PFSK-1 (cell line): ENCODE data around the gene MIPOL1.

Experiments
- FOXP2 ChIP-seq: optimal IDR thresholded peaks from 2 replicates; pipeline ENCODE3; 2011; ENCODE audit warnings: borderline replicate concordance, control low read depth, inconsistent platforms; ENCODE audit not compliant: insufficient read depth; ENCODE audit errors: extremely low read length, extremely low read depth
- POLR2AphosphoS5 ChIP-seq: IDR thresholded peaks from 2 replicates; pipeline ENCODE4 v1.6.1; 2012; ENCODE audit warnings: low read depth, mild to moderate bottlenecking, control low read depth, low read length, moderate library complexity
- SIN3A ChIP-seq: IDR thresholded peaks from 2 replicates; pipeline ENCODE4 v1.6.1; 2012; ENCODE audit warnings: mild to moderate bottlenecking, low read length, moderate library complexity, borderline replicate concordance; ENCODE audit not compliant: insufficient read depth
- TAF1 ChIP-seq: IDR thresholded peaks from 2 replicates; pipeline ENCODE4 v1.6.1; 2012; ENCODE audit warnings: low read length, control low read depth, borderline replicate concordance; ENCODE audit not compliant: insufficient read depth
- TF ChIP-seq, protein P1 (sequence below), 2 experiments: IDR thresholded peaks; 2 replicates each; pipeline versions ENCODE4 v1.6.1 to v1.8.0; 2011 to 2012; ENCODE audit warnings: low read depth in 2 of 2, low read length in 2 of 2, control low read depth in 1 of 2, inconsistent platforms in 1 of 2, mild to moderate bottlenecking in 1 of 2, moderate library complexity in 1 of 2; ENCODE audit not compliant: insufficient read depth in 1 of 2

Gene MIPOL1

DNA sequence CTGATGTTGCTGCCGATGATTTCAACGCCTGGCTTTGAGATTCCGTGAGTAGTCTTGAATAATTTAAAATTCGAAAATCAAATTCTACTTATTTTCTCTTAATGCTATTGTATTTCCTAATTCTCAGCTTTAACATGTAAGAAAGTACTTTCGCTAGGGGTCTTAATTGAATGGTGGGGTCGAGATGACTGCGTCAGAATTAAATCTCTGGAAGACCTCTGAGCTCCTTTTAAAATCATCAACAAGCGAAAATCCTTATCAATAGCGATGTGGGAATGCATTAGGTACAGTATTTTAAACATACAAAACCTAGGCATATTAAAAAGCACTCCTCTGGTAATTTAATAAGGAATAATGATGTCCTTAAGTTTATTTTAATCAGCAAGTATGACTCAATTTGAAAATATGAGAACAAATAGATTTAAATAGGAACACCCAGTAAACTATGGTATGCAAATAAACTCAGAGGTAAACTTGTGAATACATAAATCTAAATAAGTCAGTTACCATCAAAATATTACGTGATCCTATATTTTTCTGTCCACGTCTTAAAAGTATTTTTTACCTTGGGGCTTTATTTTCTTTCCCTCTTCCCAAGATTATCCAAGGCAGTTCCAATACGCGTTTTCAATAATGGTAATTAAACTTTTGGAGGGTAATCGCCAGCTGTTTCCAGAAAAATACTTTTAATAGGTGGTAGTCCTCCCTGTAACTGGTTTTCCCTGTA is 395.9 kb downstream of the MIPOL1 start:
- TF ChIP-seq POLR2AphosphoS5: no peak
- TF ChIP-seq TAF1: no peak
- no peak for TF ChIP-seq FOXP2
- TF ChIP-seq, protein P1, sequence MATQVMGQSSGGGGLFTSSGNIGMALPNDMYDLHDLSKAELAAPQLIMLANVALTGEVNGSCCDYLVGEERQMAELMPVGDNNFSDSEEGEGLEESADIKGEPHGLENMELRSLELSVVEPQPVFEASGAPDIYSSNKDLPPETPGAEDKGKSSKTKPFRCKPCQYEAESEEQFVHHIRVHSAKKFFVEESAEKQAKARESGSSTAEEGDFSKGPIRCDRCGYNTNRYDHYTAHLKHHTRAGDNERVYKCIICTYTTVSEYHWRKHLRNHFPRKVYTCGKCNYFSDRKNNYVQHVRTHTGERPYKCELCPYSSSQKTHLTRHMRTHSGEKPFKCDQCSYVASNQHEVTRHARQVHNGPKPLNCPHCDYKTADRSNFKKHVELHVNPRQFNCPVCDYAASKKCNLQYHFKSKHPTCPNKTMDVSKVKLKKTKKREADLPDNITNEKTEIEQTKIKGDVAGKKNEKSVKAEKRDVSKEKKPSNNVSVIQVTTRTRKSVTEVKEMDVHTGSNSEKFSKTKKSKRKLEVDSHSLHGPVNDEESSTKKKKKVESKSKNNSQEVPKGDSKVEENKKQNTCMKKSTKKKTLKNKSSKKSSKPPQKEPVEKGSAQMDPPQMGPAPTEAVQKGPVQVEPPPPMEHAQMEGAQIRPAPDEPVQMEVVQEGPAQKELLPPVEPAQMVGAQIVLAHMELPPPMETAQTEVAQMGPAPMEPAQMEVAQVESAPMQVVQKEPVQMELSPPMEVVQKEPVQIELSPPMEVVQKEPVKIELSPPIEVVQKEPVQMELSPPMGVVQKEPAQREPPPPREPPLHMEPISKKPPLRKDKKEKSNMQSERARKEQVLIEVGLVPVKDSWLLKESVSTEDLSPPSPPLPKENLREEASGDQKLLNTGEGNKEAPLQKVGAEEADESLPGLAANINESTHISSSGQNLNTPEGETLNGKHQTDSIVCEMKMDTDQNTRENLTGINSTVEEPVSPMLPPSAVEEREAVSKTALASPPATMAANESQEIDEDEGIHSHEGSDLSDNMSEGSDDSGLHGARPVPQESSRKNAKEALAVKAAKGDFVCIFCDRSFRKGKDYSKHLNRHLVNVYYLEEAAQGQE (IDR thresholded peaks at IDR 0.05; ENCODE audit: insufficient read depth in 1 of 2, low read depth in 2 of 2, low read length in 2 of 2): no peak
- TF ChIP-seq SIN3A: no peak

DNA sequence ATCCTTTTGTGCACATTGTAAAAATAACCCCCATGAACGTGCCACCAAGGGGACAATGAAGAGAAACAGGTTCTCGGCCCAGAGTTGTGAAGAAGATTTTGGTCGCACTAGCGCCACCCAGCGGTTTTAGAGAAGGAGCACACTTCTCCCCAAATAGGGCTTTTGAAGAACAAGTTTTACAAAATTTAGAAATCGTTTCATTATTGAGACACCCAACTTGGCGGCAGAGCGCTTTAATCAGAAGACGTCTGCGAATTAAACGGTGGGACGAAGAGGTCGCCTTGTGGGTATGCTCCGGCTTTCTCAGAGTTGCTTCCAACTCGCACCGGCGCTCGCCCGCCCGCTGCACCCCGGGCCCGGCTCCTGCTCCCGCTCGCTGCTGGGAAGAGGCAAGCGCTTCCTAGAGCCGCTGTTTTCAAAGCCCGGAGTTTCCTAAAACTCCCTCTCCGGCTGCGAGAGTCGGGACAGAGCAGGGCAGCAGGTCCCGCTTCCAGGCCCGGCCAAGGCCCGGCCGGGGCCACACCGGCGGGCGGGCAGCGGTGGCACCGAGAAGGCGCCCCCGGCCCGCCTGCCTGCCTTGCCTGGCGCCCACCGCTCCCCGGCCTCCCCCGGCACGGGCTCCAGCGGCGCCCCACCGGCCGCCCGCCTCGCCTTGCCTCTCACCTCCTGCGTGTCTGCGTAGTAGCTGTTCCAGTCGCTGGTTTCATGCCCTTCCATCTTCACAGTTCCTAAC is 396.7 kb downstream of the MIPOL1 start:
- TF ChIP-seq, protein P1 (IDR thresholded peaks at IDR 0.05; ENCODE audit: insufficient read depth in 1 of 2, low read depth in 2 of 2, low read length in 2 of 2): no peak
- no peak for TF ChIP-seq SIN3A
- no peak for TF ChIP-seq TAF1
- no peak for TF ChIP-seq FOXP2
- no peak for TF ChIP-seq POLR2AphosphoS5

DNA sequence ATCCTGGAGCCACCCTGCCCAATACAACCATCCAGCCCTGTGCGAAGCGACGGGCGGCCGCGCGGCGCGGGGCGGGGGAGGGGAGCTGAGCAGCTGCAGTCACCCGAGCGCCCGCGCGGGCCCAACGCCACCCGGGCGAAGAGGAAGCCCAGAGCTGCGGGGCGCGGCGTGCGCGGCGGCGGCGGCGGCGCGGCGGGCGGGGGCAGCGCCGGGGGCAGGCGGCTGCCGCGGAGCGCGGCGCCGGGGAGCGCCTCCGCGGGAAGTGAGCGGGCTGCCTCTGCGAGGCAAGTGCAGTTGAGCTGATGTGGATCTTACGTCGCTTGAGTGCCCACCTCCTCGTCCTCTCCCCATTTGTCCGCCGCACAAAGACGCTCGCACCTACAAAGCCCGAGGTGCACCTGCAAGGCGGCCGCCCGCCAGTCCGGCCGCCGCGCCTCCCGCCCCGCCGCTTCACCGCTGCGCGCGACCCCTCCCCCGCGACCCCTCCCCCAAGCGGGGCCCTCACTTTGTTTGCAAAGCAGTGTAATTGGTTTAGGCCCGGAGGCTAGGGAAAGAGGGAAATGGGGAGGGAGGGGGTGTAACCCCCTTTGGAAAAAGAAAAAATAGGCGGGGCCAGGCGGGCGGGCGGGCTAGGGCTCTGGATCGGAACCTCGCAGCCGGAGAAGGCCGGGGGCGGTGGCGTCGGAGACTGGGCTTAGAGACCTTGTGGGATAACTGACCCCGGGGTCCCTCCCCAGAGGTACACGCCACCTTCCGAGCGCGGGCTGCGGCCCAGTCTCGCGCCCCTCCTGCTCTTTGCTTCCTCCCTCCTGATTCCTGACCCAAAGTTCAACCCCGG is 397.5 kb downstream of the MIPOL1 start, which contains the start of the genes FOXA1 and TTC6:
FOXA1 (minus strand) TSS at position 279 of the 838 bp plus-strand sequence; CDS start at position 2, 277 bp downstream.
TTC6 (plus strand) TSS at position 659 of the 838 bp plus-strand sequence. CDS start 26,436 bp downstream, outside the sequence.
- TF ChIP-seq FOXP2 (no peak), TAF1 (no peak), POLR2AphosphoS5 (no peak), SIN3A (no peak)
- TF ChIP-seq, protein P1 (IDR thresholded peaks at IDR 0.05; ENCODE audit: insufficient read depth in 1 of 2, low read depth in 2 of 2, low read length in 2 of 2): no peak

DNA sequence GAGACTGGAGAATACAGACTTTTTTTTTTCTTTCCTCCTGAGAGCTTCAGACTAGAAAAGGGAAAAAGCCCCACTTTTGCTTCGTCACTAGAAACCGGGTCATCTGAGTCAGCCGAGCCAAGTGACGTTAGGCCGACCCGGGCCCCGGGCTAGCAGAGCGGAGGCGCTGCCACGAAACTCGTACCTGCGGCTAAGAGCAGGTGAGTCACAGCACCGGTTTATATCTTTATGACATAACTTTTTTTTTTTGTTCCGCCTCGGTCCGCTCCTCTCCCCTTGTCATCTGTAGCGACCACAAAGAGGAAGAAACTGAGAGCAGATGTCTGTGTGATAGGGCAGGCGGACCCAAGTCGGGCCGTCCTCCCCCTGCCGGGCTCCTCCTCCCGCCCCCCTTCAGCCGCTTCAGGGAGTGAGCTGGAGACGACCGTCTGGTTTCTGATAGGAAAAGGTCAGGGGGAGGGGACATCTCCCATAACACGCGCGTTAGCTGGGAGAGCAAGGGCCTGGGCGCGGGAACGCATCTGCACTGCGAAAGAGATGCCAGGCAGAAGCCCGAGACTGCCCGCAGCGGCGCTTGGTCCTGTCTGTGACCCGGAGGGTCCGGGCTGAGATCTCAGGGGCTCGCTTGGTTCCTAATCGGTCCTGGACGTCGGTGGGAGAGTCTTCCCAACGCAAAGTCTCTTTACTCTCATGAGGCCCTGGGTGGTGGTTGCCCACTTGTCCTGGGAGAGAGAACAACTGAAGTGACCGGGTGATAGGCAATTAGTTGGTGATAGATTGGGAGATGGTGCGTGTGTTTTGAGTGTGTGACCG is 398.3 kb downstream of the MIPOL1 start:
- TF ChIP-seq SIN3A (no peak), FOXP2 (no peak), TAF1 (no peak), POLR2AphosphoS5 (no peak)
- TF ChIP-seq, protein P1 (IDR thresholded peaks at IDR 0.05; ENCODE audit: insufficient read depth in 1 of 2, low read depth in 2 of 2, low read length in 2 of 2): no peak
